DND-41 (cell line): Measurements from ENCODE around the gene SLC25A45.

Experiments used
- ATAC-seq: fragments of 200-7000 bp; cut with Tn5 transposase; 3 replicates; pipeline ENCODE4 v1.9.1; 2021; ENCODE audit warnings: low read depth; ENCODE audit not compliant: insufficient read depth
- DNase-seq: peaks from one replicate; pipeline ENCODE4 v3.0.0-alpha.2; 2020
- H2AFZ ChIP-seq: 2 replicates; pipeline ENCODE4 v1.6.0; 2012; ENCODE audit warnings: low read depth, low read length
- H3K27ac ChIP-seq: 2 replicates; pipeline ENCODE4 v1.5.1; 2012; ENCODE audit warnings: low read length, inconsistent platforms
- H3K27me3 ChIP-seq: fragments of 200-600 bp; sonication (generic); 2 replicates; pipeline ENCODE4 v1.6.0; 2012; ENCODE audit warnings: low read length, mild to moderate bottlenecking, inconsistent platforms; ENCODE audit not compliant: insufficient read depth, poor library complexity
- H3K36me3 ChIP-seq: 2 replicates; pipeline ENCODE4 v1.5.1; 2012; ENCODE audit warnings: low read length, inconsistent platforms; ENCODE audit not compliant: insufficient read depth
- H3K4me1 ChIP-seq: 2 replicates; pipeline ENCODE4 v1.5.1; 2012; ENCODE audit warnings: mild to moderate bottlenecking, low read length; ENCODE audit not compliant: insufficient read depth
- H3K4me2 ChIP-seq: 2 replicates; pipeline ENCODE4 v1.6.0; 2012; ENCODE audit warnings: mild to moderate bottlenecking, moderate library complexity, low read length, inconsistent platforms; ENCODE audit not compliant: insufficient read depth
- H3K4me3 ChIP-seq, 2 experiments: fragments of 200-600 bp in 1 of 2; shearing (Covaris generic) in 1 of 2; 2 replicates each; pipeline ENCODE4 v1.5.1; 2012 to 2016; ENCODE audit warnings: inconsistent platforms in 2 of 2, low read length in 2 of 2, mild to moderate bottlenecking in 2 of 2, low read depth in 1 of 2, moderate library complexity in 1 of 2
- H3K79me2 ChIP-seq: 2 replicates; pipeline ENCODE4 v1.6.0; 2012; ENCODE audit warnings: low read length, inconsistent platforms; ENCODE audit not compliant: insufficient read depth
- H3K9ac ChIP-seq: 2 replicates; pipeline ENCODE4 v1.6.0; 2012; ENCODE audit warnings: low read depth, mild to moderate bottlenecking, inconsistent platforms, low read length, moderate library complexity
- H3K9me3 ChIP-seq: 2 replicates; pipeline ENCODE4 v1.5.1; 2012; ENCODE audit warnings: low read length, moderate library complexity, mild to moderate bottlenecking, inconsistent platforms; ENCODE audit not compliant: insufficient read depth, severe bottlenecking
- H4K20me1 ChIP-seq: 2 replicates; pipeline ENCODE4 v1.6.0; 2012; ENCODE audit warnings: low read length; ENCODE audit not compliant: insufficient read depth
- CTCF ChIP-seq: IDR thresholded peaks from 2 replicates; pipeline ENCODE4 v1.5.1; 2012; ENCODE audit warnings: borderline replicate concordance, low read length, moderate library complexity, mild to moderate bottlenecking; ENCODE audit not compliant: poor library complexity, severe bottlenecking; ENCODE audit errors: extremely low read depth
- EZH2 ChIP-seq: IDR thresholded peaks from 3 replicates; pipeline ENCODE4 v1.6.1; 2012; ENCODE audit warnings: borderline replicate concordance, low read depth, mild to moderate bottlenecking, moderate library complexity, low read length, inconsistent platforms; ENCODE audit not compliant: severe bottlenecking

The SLC25A45 gene

GRCh38 chr11:65392186-65392829, 9.9 kb upstream of the SLC25A45 start:
- H3K4me2 ChIP-seq = no peak overlapping the region
- H3K9ac ChIP-seq = no peak overlapping the region
- H3K27ac ChIP-seq = no peak overlapping the region
- H3K4me3 ChIP-seq = no peak overlapping the region
- TF ChIP-seq CTCF (no peak), EZH2 (no peak)
- H2AFZ ChIP-seq = no peak overlapping the region
- peaks cover 29% of the 10 kb centered on the region for H3K4me1 ChIP-seq
- H3K9me3 ChIP-seq = no peaks in the 10 kb centered on the region
- peaks cover 80% of the 10 kb centered on the region for H3K36me3 ChIP-seq
- peaks cover 26% of the 10 kb centered on the region for H4K20me1 ChIP-seq
- no peaks in the 10 kb centered on the region for H3K27me3 ChIP-seq
- peaks cover 62% of the 10 kb centered on the region for H3K79me2 ChIP-seq
- DNase-seq (no peak), ATAC-seq (no peak)

- no peak overlapping the region for H3K4me2 ChIP-seq
- H3K27ac ChIP-seq = 0 out of 2 replicates have a peak overlapping the region, but pooled peaks have one; percentile 31
- no peak for DNase-seq
- peaks cover 74% of the 10 kb centered on the region for H3K79me2 ChIP-seq
- H2AFZ ChIP-seq = no peak overlapping the region
- no peak overlapping the region for H3K9ac ChIP-seq
- H3K36me3 ChIP-seq = peaks cover 68% of the 10 kb centered on the region
- no peak for TF ChIP-seq CTCF
- no peak for TF ChIP-seq EZH2
- H4K20me1 ChIP-seq = peaks cover 26% of the 10 kb centered on the region
- no peaks in the 10 kb centered on the region for H3K9me3 ChIP-seq
- no peaks in the 10 kb centered on the region for H3K27me3 ChIP-seq
- no peak for ATAC-seq
- peaks cover 38% of the 10 kb centered on the region for H3K4me1 ChIP-seq
- no peak overlapping the region for H3K4me3 ChIP-seq
Measured at GRCh38 chr11:65390996-65391395, 8.6 kb upstream of the SLC25A45 start.

GRCh38 chr11:65390099-65390941, 7.9 kb upstream of the SLC25A45 start:
- Histone ChIP-seq H3K36me3 (peaks cover 61% of the 10 kb centered on the region), H3K9ac (no peak overlapping the region), H3K27ac (peak overlapping the region; percentile 44), H3K9me3 (no peaks in the 10 kb centered on the region), H3K4me1 (peaks cover 43% of the 10 kb centered on the region), H3K4me2 (peak overlapping the region; percentile 91; the same call in 1 of the 2 replicates), H3K4me3 (no peak overlapping the region), H3K27me3 (no peaks in the 10 kb centered on the region), H4K20me1 (peaks cover 26% of the 10 kb centered on the region), H2AFZ (no peak overlapping the region), H3K79me2 (peaks cover 75% of the 10 kb centered on the region)
- TF ChIP-seq CTCF = no peak
- TF ChIP-seq EZH2 = no peak
- no peak for ATAC-seq
- DNase-seq = no peak
